Panc1 (cell line): ENCODE measurements around the gene DPP4.

Source experiments
- CTCF ChIP-seq: fragments of 450-650 bp; IDR thresholded peaks from 2 replicates; pipeline ENCODE4 v1.5.1; 2017; ENCODE audit warnings: mild to moderate bottlenecking
- POLR2AphosphoS5 ChIP-seq: IDR thresholded peaks from 2 replicates; pipeline ENCODE4 v1.6.1; 2012; ENCODE audit warnings: mild to moderate bottlenecking, low read depth, low read length, moderate library complexity
- REST ChIP-seq, 2 experiments: IDR thresholded peaks; 2 replicates each; pipeline ENCODE4 v1.6.1; 2011 to 2012; ENCODE audit warnings: low read depth in 2 of 2, control low read depth in 1 of 2, low read length in 1 of 2, mild to moderate bottlenecking in 1 of 2, moderate library complexity in 1 of 2; ENCODE audit not compliant: insufficient read depth in 1 of 2

- no peak for TF ChIP-seq POLR2AphosphoS5
- TF ChIP-seq CTCF, result no peak
- no peak for TF ChIP-seq REST (IDR thresholded peaks at IDR 0.05; ENCODE audit: insufficient read depth in 1 of 2, low read depth in 2 of 2, low read length in 1 of 2)
These were observed 32.1 kb upstream of the DPP4 start for GRCh38 chr2:162106146-162106551.
